Peyer's patch (tissue), 4 donors: Measurements from ENCODE around the gene STRA6. TPM values are rescaled to one million over a fixed set of nuclear protein-coding genes. Genes with fewer than 3 reads are reported as not detected.

Experiments
- DNase-seq, 3 donors: peaks; one replicate each; pipeline ENCODE4 v3.0.0-alpha.2; 2017 to 2019
- H3K27ac ChIP-seq, 4 donors: fragments of 200-600 bp; sonication (generic); one replicate each; pipeline ENCODE4 v1.5.1; 2016 to 2019
- H3K27me3 ChIP-seq, 2 donors: fragments of 200-600 bp; sonication (generic); one replicate each; pipeline ENCODE4 v1.5.1; 2019
- H3K36me3 ChIP-seq, 3 donors: fragments of 200-600 bp; sonication (generic); one replicate each; pipeline ENCODE4 v1.5.1; 2016 to 2019
- H3K4me1 ChIP-seq, 4 donors: fragments of 200-600 bp; sonication (generic); one replicate each; pipeline ENCODE4 v1.5.1; 2016 to 2019
- H3K4me3 ChIP-seq, 4 donors: fragments of 200-600 bp; sonication (generic); 1 replicate in 3 of 4; 2 replicates in 1 of 4; pipeline ENCODE4 v1.5.1; 2016 to 2019; ENCODE audit warnings: mild to moderate bottlenecking in 1 of 4
- H3K9me3 ChIP-seq, 4 donors: fragments of 200-600 bp; sonication (generic); one replicate each; pipeline ENCODE4 v1.5.1; 2016 to 2019; ENCODE audit warnings: mild to moderate bottlenecking in 1 of 4
- POLR2A ChIP-seq, 2 donors: fragments of 450-650 bp; IDR thresholded peaks; one replicate each; pipeline ENCODE4 v1.5.1; 2017; ENCODE audit warnings: antibody characterized with exemption in 2 of 2, mild to moderate bottlenecking in 2 of 2, moderate library complexity in 2 of 2
- total RNA-seq, 4 donors: library from RNA; depleted of rRNA; stranded (reverse); fragments of >200 nt; gene quantifications; one replicate each; pipeline ENCODE4 v1.1.0, GENCODE V29; 2016
- TF ChIP-seq, protein P1 (sequence below), 6 experiments: fragments of 450-650 bp in 4 of 6; fragments of 200-600 bp in 2 of 6; sonication (generic) in 1 of 6; IDR thresholded peaks; one replicate each; pipeline ENCODE4 v1.5.1; 2017 to 2019; ENCODE audit warnings: antibody characterized with exemption in 6 of 6, mild to moderate bottlenecking in 3 of 6, moderate library complexity in 1 of 6

Gene STRA6
- total RNA-seq, 4 donors from 2014 or later: 0.83 TPM; not detected in 3

DNA sequence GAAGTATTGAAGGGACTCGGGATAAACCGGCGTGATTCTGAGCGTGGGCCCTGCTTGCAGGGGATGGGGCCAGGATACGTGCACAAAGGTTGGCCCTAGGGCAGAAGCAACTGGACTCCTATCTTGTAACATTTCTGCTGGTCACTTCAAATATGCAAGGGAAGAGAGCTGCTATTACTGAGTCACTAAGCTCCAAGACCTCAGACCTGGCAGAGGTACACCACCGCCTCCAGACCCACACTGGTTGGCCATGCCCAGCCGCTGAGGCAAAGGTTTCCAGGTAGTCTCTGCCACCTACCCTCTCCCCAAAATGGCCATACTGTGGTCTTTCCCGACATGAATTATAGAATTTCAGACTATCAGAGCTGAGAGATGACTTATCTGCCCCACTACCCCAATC is 13.4 kb upstream of the STRA6 start:
- Histone ChIP-seq H3K27me3 (no peaks in the 10 kb centered on the region), H3K4me3 (no peak overlapping the region), H3K36me3 (no peaks in the 10 kb centered on the region), H3K9me3 (no peaks in the 10 kb centered on the region), H3K27ac (no peak overlapping the region), H3K4me1 (no peaks in the 10 kb centered on the region)
- DNase-seq: no peak
- TF ChIP-seq, protein P1, sequence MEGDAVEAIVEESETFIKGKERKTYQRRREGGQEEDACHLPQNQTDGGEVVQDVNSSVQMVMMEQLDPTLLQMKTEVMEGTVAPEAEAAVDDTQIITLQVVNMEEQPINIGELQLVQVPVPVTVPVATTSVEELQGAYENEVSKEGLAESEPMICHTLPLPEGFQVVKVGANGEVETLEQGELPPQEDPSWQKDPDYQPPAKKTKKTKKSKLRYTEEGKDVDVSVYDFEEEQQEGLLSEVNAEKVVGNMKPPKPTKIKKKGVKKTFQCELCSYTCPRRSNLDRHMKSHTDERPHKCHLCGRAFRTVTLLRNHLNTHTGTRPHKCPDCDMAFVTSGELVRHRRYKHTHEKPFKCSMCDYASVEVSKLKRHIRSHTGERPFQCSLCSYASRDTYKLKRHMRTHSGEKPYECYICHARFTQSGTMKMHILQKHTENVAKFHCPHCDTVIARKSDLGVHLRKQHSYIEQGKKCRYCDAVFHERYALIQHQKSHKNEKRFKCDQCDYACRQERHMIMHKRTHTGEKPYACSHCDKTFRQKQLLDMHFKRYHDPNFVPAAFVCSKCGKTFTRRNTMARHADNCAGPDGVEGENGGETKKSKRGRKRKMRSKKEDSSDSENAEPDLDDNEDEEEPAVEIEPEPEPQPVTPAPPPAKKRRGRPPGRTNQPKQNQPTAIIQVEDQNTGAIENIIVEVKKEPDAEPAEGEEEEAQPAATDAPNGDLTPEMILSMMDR (IDR thresholded peaks at IDR 0.05): no peak
- no peak for TF ChIP-seq POLR2A (IDR thresholded peaks at IDR 0.05)

DNA sequence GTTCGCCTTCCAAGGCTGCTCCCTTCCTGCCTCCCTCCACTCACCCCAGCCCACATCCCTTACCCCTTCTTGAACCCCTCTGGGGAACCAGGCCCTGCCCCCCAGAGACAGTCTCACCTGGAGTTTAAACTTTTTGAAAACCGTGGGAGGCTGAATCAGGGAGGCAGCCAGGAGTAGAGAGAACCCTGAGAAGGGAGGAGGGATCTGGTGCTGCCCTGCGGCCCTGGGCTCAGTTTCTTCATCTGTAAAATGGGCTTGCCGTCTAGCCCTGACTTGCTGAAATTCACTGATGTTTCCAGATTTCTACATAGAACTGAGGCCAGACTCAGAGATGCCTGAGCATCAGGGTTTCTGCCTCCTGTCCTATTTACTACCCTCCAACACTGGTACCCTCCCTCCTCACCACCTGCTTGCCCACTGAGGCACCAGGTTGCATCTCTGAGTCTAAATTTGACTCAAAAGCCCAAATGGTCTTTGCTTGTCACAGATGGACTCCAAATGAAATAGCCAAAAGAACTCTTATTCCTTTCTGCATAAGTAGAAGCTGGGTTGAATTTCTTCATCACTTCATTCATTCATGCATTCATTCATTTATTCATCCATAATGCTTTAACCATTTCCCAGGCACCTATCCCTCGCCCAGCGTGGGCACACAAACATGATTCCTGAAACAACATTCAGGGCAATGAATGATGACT is 11.9 kb upstream of the STRA6 start:
- TF ChIP-seq, protein P1 (IDR thresholded peaks at IDR 0.05): no peak
- no peak for TF ChIP-seq POLR2A (IDR thresholded peaks at IDR 0.05)

DNA sequence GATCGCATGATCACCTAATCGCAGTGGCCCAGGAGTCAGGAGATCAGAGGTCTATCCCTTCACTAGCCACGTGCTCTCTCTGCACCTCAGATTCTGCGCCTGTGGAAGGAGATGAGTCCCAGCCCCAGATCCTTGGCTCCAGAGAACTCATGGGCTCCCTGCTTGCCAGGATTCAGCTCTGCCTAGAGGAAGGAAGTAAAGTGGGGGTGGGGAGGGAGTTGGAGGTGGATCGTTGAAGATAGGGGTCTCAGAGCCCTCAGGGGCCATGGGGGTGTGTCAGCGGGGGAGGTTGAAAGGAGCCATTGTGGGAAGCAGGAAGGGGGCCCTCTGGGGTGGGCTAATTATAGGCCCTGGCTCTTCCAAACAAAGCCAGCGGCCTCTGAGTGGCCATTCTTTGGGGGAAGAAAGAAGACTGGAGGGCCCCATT is 11.3 kb upstream of the STRA6 start:
- no peaks in the 10 kb centered on the region for H3K9me3 ChIP-seq
- no peak for TF ChIP-seq POLR2A (IDR thresholded peaks at IDR 0.05)
- TF ChIP-seq, protein P1 (IDR thresholded peaks at IDR 0.05): no peak
- no peak overlapping the region for H3K4me3 ChIP-seq
- H3K27ac ChIP-seq: no peak overlapping the region
- H3K27me3 ChIP-seq: no peaks in the 10 kb centered on the region
- DNase-seq: no peak
- H3K4me1 ChIP-seq: no peaks in the 10 kb centered on the region
- no peaks in the 10 kb centered on the region for H3K36me3 ChIP-seq

More for the DNA sequence above, 11.9 kb upstream of the STRA6 start:
- no peak overlapping the region for H3K4me3 ChIP-seq
- no peaks in the 10 kb centered on the region for H3K4me1 ChIP-seq
- no peak for DNase-seq
- no peaks in the 10 kb centered on the region for H3K36me3 ChIP-seq
- H3K9me3 ChIP-seq: no peaks in the 10 kb centered on the region
- no peaks in the 10 kb centered on the region for H3K27me3 ChIP-seq
- no peak overlapping the region for H3K27ac ChIP-seq

DNA sequence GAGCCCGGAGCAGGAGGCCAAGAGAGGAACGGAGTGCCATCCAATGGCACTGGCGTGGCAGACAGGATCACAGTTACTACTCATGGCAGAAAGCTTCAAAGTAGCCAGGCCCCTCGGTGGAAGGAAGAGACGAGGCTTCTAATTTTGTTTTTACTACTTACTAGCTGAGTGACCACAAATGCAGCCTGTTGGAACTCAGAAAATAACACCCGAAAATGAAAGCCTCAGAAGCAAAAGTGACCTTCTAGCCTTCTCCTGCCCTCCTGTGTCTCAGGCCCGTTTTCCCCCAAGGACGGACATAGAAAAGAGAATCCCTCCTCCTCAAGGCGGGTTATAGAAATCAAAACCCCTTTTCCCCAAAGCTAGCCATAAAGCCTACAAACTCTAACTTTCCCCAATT is 9.9 kb upstream of the STRA6 start:
- no peak overlapping the region for H3K4me3 ChIP-seq
- no peak overlapping the region for H3K27ac ChIP-seq
- no peak for DNase-seq
- no peaks in the 10 kb centered on the region for H3K36me3 ChIP-seq
- H3K9me3 ChIP-seq: no peaks in the 10 kb centered on the region
- TF ChIP-seq POLR2A (IDR thresholded peaks at IDR 0.05): no peak
- TF ChIP-seq, protein P1 (IDR thresholded peaks at IDR 0.05): no peak
- no peaks in the 10 kb centered on the region for H3K27me3 ChIP-seq
- H3K4me1 ChIP-seq: no peaks in the 10 kb centered on the region

DNA sequence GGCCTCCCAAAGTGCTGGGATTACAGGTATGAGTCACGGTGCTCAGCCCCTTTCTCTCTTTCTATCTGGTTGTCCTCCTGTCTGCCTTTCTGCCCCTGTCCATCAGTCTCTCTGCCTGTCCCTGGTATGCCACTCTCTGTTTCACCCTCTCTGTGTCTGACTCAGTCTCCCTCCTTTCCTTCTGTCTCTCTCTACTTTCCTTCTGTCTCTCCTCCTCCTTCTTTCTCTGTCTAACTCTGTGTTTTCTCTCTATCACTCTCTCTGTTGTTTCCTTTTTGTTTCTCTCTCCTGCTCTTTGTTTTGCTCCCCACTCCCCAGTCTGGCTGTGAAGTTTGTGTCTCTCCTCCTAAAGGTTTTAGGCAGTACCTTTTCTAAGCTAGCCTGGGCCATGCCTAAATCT is 9.1 kb upstream of the STRA6 start:
- no peaks in the 10 kb centered on the region for H3K4me1 ChIP-seq
- no peaks in the 10 kb centered on the region for H3K27me3 ChIP-seq
- TF ChIP-seq, protein P1 (IDR thresholded peaks at IDR 0.05): no peak
- TF ChIP-seq POLR2A (IDR thresholded peaks at IDR 0.05): no peak
- no peaks in the 10 kb centered on the region for H3K9me3 ChIP-seq
- no peak overlapping the region for H3K27ac ChIP-seq
- H3K4me3 ChIP-seq: no peak overlapping the region
- no peak for DNase-seq
- no peaks in the 10 kb centered on the region for H3K36me3 ChIP-seq
